Activated B cell treated with CpG ODN at 0.5 μM for 24 hours (primary cell): ENCODE results near the gene CTAGE9. TPM values are rescaled to one million over a fixed set of nuclear protein-coding genes. Genes with fewer than 3 reads are reported as not detected.
"Not testable (repeated sequence)": the region's sequence is repeated elsewhere in the genome, so short reads cannot be mapped to it uniquely, and the experiment has no call there.

ENCODE experiments used
- ATAC-seq: fragments of 200-7000 bp; cut with Tn5 transposase; one replicate; pipeline ENCODE4 v1.10.0; 2021; ENCODE audit warnings: low read depth, mild to moderate bottlenecking, moderate library complexity
- CTCF ChIA-PET: fragments of 350-600 bp; sonication (Branson Sonifier 250); formaldehyde crosslinking; loops from one replicate; lab custom pipeline; 2021; ENCODE audit warnings: antibody characterized with exemption; lab: Charles Lee
- POLR2A ChIA-PET: fragments of 350-600 bp; sonication (Branson Sonifier 250); formaldehyde crosslinking; loops from one replicate; lab custom pipeline; 2021; ENCODE audit warnings: antibody characterized with exemption; lab: Charles Lee
- DNase-seq: peaks from one replicate; pipeline ENCODE4 v3.0.0; 2022
- H3K27ac Mint-ChIP-seq: one replicate; pipeline ENCODE4 v1.8.0; 2020; ENCODE audit warnings: mixed read lengths
- H3K27me3 Mint-ChIP-seq: one replicate; pipeline ENCODE4 v1.8.0; 2021; ENCODE audit warnings: mixed read lengths
- H3K36me3 Mint-ChIP-seq: one replicate; pipeline ENCODE4 v1.8.0; 2021; ENCODE audit warnings: low read depth, mixed read lengths
- H3K4me1 Mint-ChIP-seq: one replicate; pipeline ENCODE4 v1.8.0; 2021; ENCODE audit warnings: mixed read lengths
- H3K4me3 Mint-ChIP-seq: one replicate; pipeline ENCODE4 v1.8.0; 2020; ENCODE audit warnings: mild to moderate bottlenecking, mixed read lengths
- H3K9me3 Mint-ChIP-seq: one replicate; pipeline ENCODE4 v1.8.0; 2020; ENCODE audit warnings: mixed read lengths
- CTCF ChIP-seq: fragments of 200-600 bp; IDR thresholded peaks from one replicate; pipeline ENCODE4 v1.8.0; 2022; ENCODE audit warnings: antibody characterized with exemption, mild to moderate bottlenecking
- intact Hi-C: fragments of 100-400 bp; cut with micrococcal nuclease; formaldehyde crosslinking; loops from one replicate; pipeline ENCODE4 v1.15.1; 2024
- total RNA-seq: library from RNA; stranded (reverse); gene quantifications from 2 replicates; pipeline ENCODE4 v1.2.3, GENCODE V29; 2022

Gene CTAGE9
- total RNA-seq, 1 donor from 2014 or later = not detected

GRCh38 chr6:131754088-131754487, 43.3 kb upstream of the CTAGE9 start:
- Mint-ChIP-seq H3K36me3 (no peaks in the 10 kb centered on the region), H3K4me1 (no peaks in the 10 kb centered on the region), H3K9me3 (no peaks in the 10 kb centered on the region), H3K4me3 (no peak overlapping the region), H3K27me3 (peaks cover 11% of the 10 kb centered on the region), H3K27ac (no peak overlapping the region)
- ATAC-seq (no peak), DNase-seq (no peak)
- ChIA-PET CTCF (no interaction called here), POLR2A (interaction anchor here (0.6 kb wide), 1 partner anchor 681 kb away, joined by 3 read pairs; no protein-coding TSS in a partner anchor)
- intact Hi-C loops = no loop called here
- no peak for TF ChIP-seq CTCF

- H3K27ac Mint-ChIP-seq, DNase-seq, H3K36me3 Mint-ChIP-seq, POLR2A ChIA-PET, H3K4me1 Mint-ChIP-seq, intact Hi-C loops, H3K4me3 Mint-ChIP-seq, H3K9me3 Mint-ChIP-seq, H3K27me3 Mint-ChIP-seq, CTCF ChIA-PET, ATAC-seq: not testable (repeated sequence)
These were observed 40.3 kb upstream of the CTAGE9 start for GRCh38 chr6:131751012-131751715.

GRCh38 chr6:131749023-131749422, 38.2 kb upstream of the CTAGE9 start:
- ChIA-PET CTCF (no interaction called here), POLR2A (no interaction called here)
- intact Hi-C loops = loop anchor here (5.0 kb wide), 1 partner anchor 1662 kb away; no protein-coding TSS in a partner anchor
- peaks cover 6% of the 10 kb centered on the region for H3K27me3 Mint-ChIP-seq
- H3K4me1 Mint-ChIP-seq = no peaks in the 10 kb centered on the region
- DNase-seq (no peak), ATAC-seq (no peak)
- H3K27ac Mint-ChIP-seq = no peak overlapping the region
- no peak overlapping the region for H3K4me3 Mint-ChIP-seq
- no peaks in the 10 kb centered on the region for H3K9me3 Mint-ChIP-seq
- TF ChIP-seq CTCF = no peak
- no peaks in the 10 kb centered on the region for H3K36me3 Mint-ChIP-seq

GRCh38 chr6:131747821-131748353, 37.1 kb upstream of the CTAGE9 start:
- ChIA-PET CTCF (no interaction called here), POLR2A (no interaction called here)
- no peak for ATAC-seq
- H3K27ac Mint-ChIP-seq = no peak overlapping the region
- intact Hi-C loops = loop anchor here (5.0 kb wide), 1 partner anchor 1661 kb away; no protein-coding TSS in a partner anchor
- no peak for TF ChIP-seq CTCF
- H3K4me1 Mint-ChIP-seq = no peaks in the 10 kb centered on the region
- no peak overlapping the region for H3K4me3 Mint-ChIP-seq
- H3K36me3 Mint-ChIP-seq = no peaks in the 10 kb centered on the region
- H3K27me3 Mint-ChIP-seq = peaks cover 3% of the 10 kb centered on the region
- no peak for DNase-seq
- no peaks in the 10 kb centered on the region for H3K9me3 Mint-ChIP-seq

GRCh38 chr6:131745476-131745875, 34.7 kb upstream of the CTAGE9 start:
- POLR2A ChIA-PET = no interaction called here
- Mint-ChIP-seq H3K4me3 (no peak overlapping the region), H3K4me1 (peaks cover 9% of the 10 kb centered on the region), H3K27ac (no peak overlapping the region), H3K36me3 (no peaks in the 10 kb centered on the region), H3K9me3 (no peaks in the 10 kb centered on the region), H3K27me3 (peaks cover 3% of the 10 kb centered on the region)
- no peak for ATAC-seq
- TF ChIP-seq CTCF = no peak
- DNase-seq = no peak
- intact Hi-C loops = loop anchor here (5.0 kb wide), 1 partner anchor 1658 kb away; no protein-coding TSS in a partner anchor
- CTCF ChIA-PET = no interaction called here
